Activated naive CD8-positive, alpha-beta T cell treated with anti-CD3 and anti-CD28 coated beads for 36 hours (primary cell): ENCODE results near the gene IGLON5. TPM values are rescaled to one million over a fixed set of nuclear protein-coding genes. Genes with fewer than 3 reads are reported as not detected.

Experiments
- DNase-seq: peaks from one replicate; pipeline ENCODE4 v3.0.0; 2021
- H3K27ac Mint-ChIP-seq: one replicate; pipeline ENCODE4 v1.8.0; 2022; ENCODE audit warnings: mild to moderate bottlenecking, moderate library complexity, mixed read lengths
- H3K27me3 Mint-ChIP-seq: one replicate; pipeline ENCODE4 v1.8.0; 2022; ENCODE audit warnings: mild to moderate bottlenecking, mixed read lengths
- H3K36me3 Mint-ChIP-seq: one replicate; pipeline ENCODE4 v1.8.0; 2021; ENCODE audit warnings: mild to moderate bottlenecking, mixed read lengths
- H3K4me1 Mint-ChIP-seq: one replicate; pipeline ENCODE4 v1.8.0; 2021; ENCODE audit warnings: mixed read lengths
- H3K4me3 Mint-ChIP-seq: one replicate; pipeline ENCODE4 v1.8.0; 2022; ENCODE audit warnings: mild to moderate bottlenecking, moderate library complexity, mixed read lengths
- H3K9me3 Mint-ChIP-seq: one replicate; pipeline ENCODE4 v1.8.0; 2022; ENCODE audit warnings: mixed read lengths
- total RNA-seq, 2 experiments: library from RNA; stranded (reverse); gene quantifications; one replicate each; pipeline ENCODE4 v1.2.3, GENCODE V29; 2021

IGLON5 gene
- total RNA-seq, 2 experiments from 2014 or later, result 0.12 to 0.18 TPM

GRCh38 chr19:51375504-51376221 is 64.2 kb downstream of the IGLON5 start:
- Mint-ChIP-seq H3K4me1 (peaks cover 60% of the 10 kb centered on the region), H3K27me3 (no peaks in the 10 kb centered on the region), H3K9me3 (peaks cover 15% of the 10 kb centered on the region), H3K36me3 (peaks cover 19% of the 10 kb centered on the region), H3K27ac (peak overlapping the region; percentile 90), H3K4me3 (peak overlapping the region; percentile 58)
- peak; percentile 70 for DNase-seq

GRCh38 chr19:51377422-51377821 is 66.0 kb downstream of the IGLON5 start:
- Mint-ChIP-seq H3K36me3 (peaks cover 11% of the 10 kb centered on the region), H3K4me1 (peaks cover 47% of the 10 kb centered on the region), H3K9me3 (peaks cover 20% of the 10 kb centered on the region), H3K27ac (no peak overlapping the region), H3K4me3 (no peak overlapping the region), H3K27me3 (no peaks in the 10 kb centered on the region)
- no peak for DNase-seq

- Mint-ChIP-seq H3K27me3 (no peaks in the 10 kb centered on the region), H3K4me3 (no peak overlapping the region), H3K36me3 (peaks cover under 1% of the 10 kb centered on the region), H3K27ac (peak overlapping the region; percentile 47), H3K9me3 (peaks cover 12% of the 10 kb centered on the region), H3K4me1 (peaks cover 22% of the 10 kb centered on the region)
- no peak for DNase-seq
Observed at GRCh38 chr19:51380379-51380778, 68.9 kb downstream of the IGLON5 start.

Other genes starting within 250 kb of the IGLON5 start
- not detected for gene KLK13, start 246.6 kb upstream of the IGLON5 start, total RNA-seq
- gene KLK14, start 228.8 kb upstream of the IGLON5 start, total RNA-seq, result under 1 TPM; 0.30 to 0.31 TPM
- 10 to 100 TPM; 10.9 to 11.4 TPM for gene CTU1, start 203.2 kb upstream of the IGLON5 start, total RNA-seq
- 1 to 10 TPM; 1.3 to 1.6 TPM for gene SIGLEC9, start 186.7 kb upstream of the IGLON5 start, total RNA-seq
- gene SIGLEC7, start 169.3 kb upstream of the IGLON5 start, total RNA-seq, result not detected
- gene CD33, start 86.6 kb upstream of the IGLON5 start, total RNA-seq, result under 1 TPM; 0.24 to 0.62 TPM
- gene SIGLECL1, start 60.6 kb upstream of the IGLON5 start, total RNA-seq, result not detected
- 1 to 10 TPM; 1.3 to 1.6 TPM for gene VSIG10L, start 30.5 kb downstream of the IGLON5 start, total RNA-seq
- gene ETFB, start 54.7 kb downstream of the IGLON5 start, total RNA-seq, result 100 to 1,000 TPM; 115 to 130 TPM
- 1 to 10 TPM; 2.0 to 3.8 TPM for gene CLDND2, start 57.4 kb downstream of the IGLON5 start, total RNA-seq
- 10 to 100 TPM; 85.3 to 91.9 TPM for gene NKG7, start 61.0 kb downstream of the IGLON5 start, total RNA-seq
- gene LIM2, start 76.3 kb downstream of the IGLON5 start, total RNA-seq, result not detected
- gene C19orf84, start 78.9 kb downstream of the IGLON5 start, total RNA-seq, result under 1 TPM in 1 of 2 experiments, not detected in 1; 0.39 TPM
- not detected for gene SIGLEC10, start 106.0 kb downstream of the IGLON5 start, total RNA-seq
- gene SIGLEC8, start 146.8 kb downstream of the IGLON5 start, total RNA-seq, result not detected
- not detected for gene CEACAM18, start 166.9 kb downstream of the IGLON5 start, total RNA-seq
- gene SIGLEC12, start 190.2 kb downstream of the IGLON5 start, total RNA-seq, result under 1 TPM; 0.33 to 0.76 TPM
- not detected for gene SIGLEC6, start 220.0 kb downstream of the IGLON5 start, total RNA-seq